ENCODE measurements around the gene TBX18. TPM values are rescaled to one million over a fixed set of nuclear protein-coding genes. Genes with fewer than 3 reads are reported as not detected.

TBX18 gene
- total RNA-seq, 4 donors from 2014 or later = under 0.01 to 19.9 (median 4.3) TPM

- no peaks in the 10 kb centered on the region for H3K27me3 ChIP-seq
- intact Hi-C loops (cut with DNase I; ENCODE audit: low total_unique reads) = no loop called here
- H3K27ac ChIP-seq = no peak overlapping the region
- no peak for DNase-seq
- no peaks in the 10 kb centered on the region for H3K4me1 ChIP-seq
- H3K4me3 ChIP-seq = no peak overlapping the region
- no peak for TF ChIP-seq CTCF (IDR thresholded peaks at IDR 0.05)
- TF ChIP-seq POLR2A (IDR thresholded peaks at IDR 0.05) = no peak
- H3K9me3 ChIP-seq = no peaks in the 10 kb centered on the region
- no peaks in the 10 kb centered on the region for H3K36me3 ChIP-seq
Observed at GRCh38 chr6:84657486-84657885, 106.9 kb downstream of the TBX18 start.

GRCh38 chr6:84657025-84657424 lies 107.4 kb downstream of the TBX18 start:
- H3K27ac ChIP-seq = no peak overlapping the region
- H3K4me3 ChIP-seq = no peak overlapping the region
- intact Hi-C loops (cut with DNase I; ENCODE audit: low total_unique reads) = no loop called here
- no peaks in the 10 kb centered on the region for H3K36me3 ChIP-seq
- H3K4me1 ChIP-seq = no peaks in the 10 kb centered on the region
- DNase-seq = no peak
- no peaks in the 10 kb centered on the region for H3K27me3 ChIP-seq
- TF ChIP-seq CTCF (IDR thresholded peaks at IDR 0.05) = no peak
- H3K9me3 ChIP-seq = no peaks in the 10 kb centered on the region

GRCh38 chr6:84653027-84653551 lies 111.3 kb downstream of the TBX18 start:
- TF ChIP-seq CTCF (IDR thresholded peaks at IDR 0.05) (no peak), POLR2A (IDR thresholded peaks at IDR 0.05) (no peak)
- intact Hi-C loops (cut with DNase I; ENCODE audit: low total_unique reads) = no loop called here
- Histone ChIP-seq H3K27ac (no peak overlapping the region), H3K4me1 (no peaks in the 10 kb centered on the region), H3K27me3 (no peaks in the 10 kb centered on the region), H3K4me3 (no peak overlapping the region), H3K36me3 (no peaks in the 10 kb centered on the region), H3K9me3 (no peaks in the 10 kb centered on the region)
- no peak for DNase-seq

- TF ChIP-seq POLR2A (IDR thresholded peaks at IDR 0.05) (no peak), CTCF (IDR thresholded peaks at IDR 0.05) (no peak)
- H3K4me3 ChIP-seq = no peak overlapping the region
- H3K36me3 ChIP-seq = no peaks in the 10 kb centered on the region
- no peak overlapping the region for H3K27ac ChIP-seq
- H3K27me3 ChIP-seq = no peaks in the 10 kb centered on the region
- H3K9me3 ChIP-seq = no peaks in the 10 kb centered on the region
- no peak for DNase-seq
- no peaks in the 10 kb centered on the region for H3K4me1 ChIP-seq
- intact Hi-C loops (cut with DNase I; ENCODE audit: low total_unique reads) = no loop called here
Observed at GRCh38 chr6:84652356-84653026, 111.9 kb downstream of the TBX18 start.

- Histone ChIP-seq H3K9me3 (no peaks in the 10 kb centered on the region), H3K27me3 (no peaks in the 10 kb centered on the region), H3K36me3 (no peaks in the 10 kb centered on the region), H3K27ac (no peak overlapping the region), H3K4me3 (no peak overlapping the region), H3K4me1 (no peaks in the 10 kb centered on the region)
- DNase-seq = no peak
- intact Hi-C loops (cut with DNase I; ENCODE audit: low total_unique reads) = no loop called here
- TF ChIP-seq POLR2A (IDR thresholded peaks at IDR 0.05) = no peak
- TF ChIP-seq CTCF (IDR thresholded peaks at IDR 0.05) = no peak
Observed at GRCh38 chr6:84651583-84651982, 112.8 kb downstream of the TBX18 start.

Data from uterus (tissue), 4 donors.